ENCODE results near the gene TYRP1.
"Not testable (repeated sequence)": the region's sequence is repeated elsewhere in the genome, so short reads cannot be mapped to it uniquely, and the experiment has no call there.

TYRP1 gene

GRCh38 chr9:12693141-12693540, at the start of gene TYRP1:
Gene TYRP1, plus strand, starts transcription at chr9:12693385. Its CDS starts 612 bp downstream, at chr9:12693997.
- DNase-seq, result no peak

GRCh38 chr9:12643686-12644085, 49.5 kb upstream of the TYRP1 start:
- no peak for DNase-seq

GRCh38 chr9:12648925-12649324, 44.3 kb upstream of the TYRP1 start:
- DNase-seq, result no peak

- DNase-seq, result no peak
Observed at GRCh38 chr9:12651125-12651524, 42.1 kb upstream of the TYRP1 start.

GRCh38 chr9:12652973-12653372, 40.2 kb upstream of the TYRP1 start:
- DNase-seq, result no peak

- no peak for DNase-seq
Observed at GRCh38 chr9:12656803-12657202, 36.4 kb upstream of the TYRP1 start.

- no peak for DNase-seq
Observed at GRCh38 chr9:12657233-12657632, 36.0 kb upstream of the TYRP1 start.

- no peak for DNase-seq
Observed at GRCh38 chr9:12657998-12658397, 35.2 kb upstream of the TYRP1 start.

GRCh38 chr9:12658531-12659209, 34.5 kb upstream of the TYRP1 start:
- DNase-seq, result no peak

- DNase-seq, result no peak
Observed at GRCh38 chr9:12659220-12659619, 34.0 kb upstream of the TYRP1 start.

GRCh38 chr9:12666813-12667212, 26.4 kb upstream of the TYRP1 start:
- no peak for DNase-seq

- DNase-seq, result no peak
Observed at GRCh38 chr9:12667892-12668291, 25.3 kb upstream of the TYRP1 start.

- no peak for DNase-seq
Observed at GRCh38 chr9:12670006-12670405, 23.2 kb upstream of the TYRP1 start.

- DNase-seq, result no peak
Observed at GRCh38 chr9:12674961-12675360, 18.2 kb upstream of the TYRP1 start.

- DNase-seq, result not testable (repeated sequence)
Observed at GRCh38 chr9:12677462-12678126, 15.6 kb upstream of the TYRP1 start.

- no peak for DNase-seq
Observed at GRCh38 chr9:12680341-12680740, 12.8 kb upstream of the TYRP1 start.

GRCh38 chr9:12680757-12681156, 12.4 kb upstream of the TYRP1 start:
- no peak for DNase-seq

GRCh38 chr9:12681620-12682019, 11.6 kb upstream of the TYRP1 start:
- no peak for DNase-seq

GRCh38 chr9:12684974-12685373, 8.2 kb upstream of the TYRP1 start:
- DNase-seq, result no peak

GRCh38 chr9:12689233-12689632, 4.0 kb upstream of the TYRP1 start:
- DNase-seq, result no peak

- DNase-seq, result no peak
Observed at GRCh38 chr9:12694013-12694412, 828 bp downstream of the TYRP1 start.

- DNase-seq, result no peak
Observed at GRCh38 chr9:12695474-12695873, 2.3 kb downstream of the TYRP1 start.

- DNase-seq, result no peak
Observed at GRCh38 chr9:12696931-12697622, 3.9 kb downstream of the TYRP1 start.

- no peak for DNase-seq
Observed at GRCh38 chr9:12697719-12698118, 4.5 kb downstream of the TYRP1 start.
